Adrenal gland (tissue), 5 donors: ENCODE data around the gene ATG9B.

Experiments
- POLR2A ChIP-seq, 2 donors: fragments of 450-650 bp; IDR thresholded peaks; one replicate each; pipeline ENCODE4 v1.6.1; 2017; ENCODE audit warnings: antibody characterized with exemption in 2 of 2, mild to moderate bottlenecking in 2 of 2, moderate library complexity in 1 of 2
- TF ChIP-seq, protein P1 (sequence below), 6 experiments: fragments of 450-650 bp in 4 of 6; fragments of 200-600 bp in 2 of 6; sonication (generic) in 1 of 6; IDR thresholded peaks; 1 replicate in 5 of 6; 2 replicates in 1 of 6; pipeline versions ENCODE4 v1.5.1 to v1.8.0; 2016 to 2021; ENCODE audit warnings: antibody characterized with exemption in 6 of 6, mild to moderate bottlenecking in 2 of 6, moderate library complexity in 1 of 6
- donor health status: DM: no; HTN: no; CAD: no.

DNA sequence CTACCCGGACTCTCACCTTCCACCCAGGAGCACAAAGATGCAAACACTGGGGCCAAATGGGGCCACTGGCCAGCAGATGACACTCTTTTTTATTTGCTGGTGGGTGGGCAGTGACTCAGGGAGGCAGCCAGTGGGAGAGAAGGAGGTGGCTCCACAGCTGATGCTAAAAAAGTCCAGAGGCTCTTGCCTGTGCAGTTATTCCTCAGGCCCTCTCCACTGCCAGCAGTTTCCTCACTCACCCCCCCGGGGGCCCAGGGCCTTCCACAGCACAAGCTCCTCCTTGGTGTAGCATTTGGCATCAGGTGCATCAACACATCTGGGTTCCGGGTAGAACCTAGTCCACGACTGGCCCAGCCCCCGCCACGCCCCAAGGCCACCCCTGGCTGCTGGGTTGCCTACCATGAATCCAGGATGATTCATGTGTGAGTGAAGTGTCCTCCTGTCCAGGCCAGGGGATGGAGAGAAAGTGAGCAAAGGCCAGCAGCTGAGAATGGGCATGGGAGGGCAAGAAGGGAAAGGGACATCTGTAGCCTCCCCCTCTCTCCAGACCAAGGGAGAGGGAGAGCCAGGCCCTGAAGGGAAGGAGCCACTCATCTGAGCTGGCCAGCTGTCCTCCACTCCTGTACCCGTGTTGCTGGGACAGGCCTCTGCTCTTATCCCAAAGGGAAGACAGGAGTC, 44.4 kb downstream of the ATG9B start:
- TF ChIP-seq, protein P1, sequence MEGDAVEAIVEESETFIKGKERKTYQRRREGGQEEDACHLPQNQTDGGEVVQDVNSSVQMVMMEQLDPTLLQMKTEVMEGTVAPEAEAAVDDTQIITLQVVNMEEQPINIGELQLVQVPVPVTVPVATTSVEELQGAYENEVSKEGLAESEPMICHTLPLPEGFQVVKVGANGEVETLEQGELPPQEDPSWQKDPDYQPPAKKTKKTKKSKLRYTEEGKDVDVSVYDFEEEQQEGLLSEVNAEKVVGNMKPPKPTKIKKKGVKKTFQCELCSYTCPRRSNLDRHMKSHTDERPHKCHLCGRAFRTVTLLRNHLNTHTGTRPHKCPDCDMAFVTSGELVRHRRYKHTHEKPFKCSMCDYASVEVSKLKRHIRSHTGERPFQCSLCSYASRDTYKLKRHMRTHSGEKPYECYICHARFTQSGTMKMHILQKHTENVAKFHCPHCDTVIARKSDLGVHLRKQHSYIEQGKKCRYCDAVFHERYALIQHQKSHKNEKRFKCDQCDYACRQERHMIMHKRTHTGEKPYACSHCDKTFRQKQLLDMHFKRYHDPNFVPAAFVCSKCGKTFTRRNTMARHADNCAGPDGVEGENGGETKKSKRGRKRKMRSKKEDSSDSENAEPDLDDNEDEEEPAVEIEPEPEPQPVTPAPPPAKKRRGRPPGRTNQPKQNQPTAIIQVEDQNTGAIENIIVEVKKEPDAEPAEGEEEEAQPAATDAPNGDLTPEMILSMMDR (IDR thresholded peaks at IDR 0.05), result no peak
- no peak for TF ChIP-seq POLR2A (IDR thresholded peaks at IDR 0.05)
